PC-9 (cell line): Measurements from ENCODE around the gene DCN. TPM values are rescaled to one million over a fixed set of nuclear protein-coding genes. Genes with fewer than 3 reads are reported as not detected.

Source experiments
- BruUV-seq: library from RNA; stranded (reverse); fragments of 400-500 nt; replicated peaks from 2 replicates; lab custom pipeline; 2021; lab: Mats Ljungman, UMichigan
- CTCF ChIA-PET: fragments of 300-600 bp; sonication (Branson Sonifier 250); formaldehyde crosslinking; loops from one replicate; lab custom pipeline; 2022; ENCODE audit warnings: antibody characterized with exemption; lab: Charles Lee
- POLR2A ChIA-PET: fragments of 300-600 bp; sonication (Branson Sonifier 250); formaldehyde crosslinking; loops from one replicate; lab custom pipeline; 2022; ENCODE audit warnings: antibody characterized with exemption; ENCODE audit not compliant: unreplicated experiment; lab: Charles Lee
- DNase-seq, 2 experiments: peaks; one replicate each; pipeline versions ENCODE4 v3.0.0 to v3.0.0-alpha.2; 2015 to 2022; ENCODE audit warnings: mixed read lengths in 1 of 2
- H2AFZ ChIP-seq: fragments of 200-600 bp; sonication (generic); 2 replicates; pipeline ENCODE4 v1.8.1; 2017; ENCODE audit warnings: antibody characterized with exemption
- H3F3A ChIP-seq: fragments of 200-600 bp; sonication (generic); 2 replicates; pipeline ENCODE4 v1.8.1; 2017; ENCODE audit warnings: antibody characterized with exemption, mild to moderate bottlenecking, low read depth; ENCODE audit not compliant: insufficient read depth
- H3K27ac ChIP-seq: fragments of 200-600 bp; sonication (generic); 2 replicates; pipeline ENCODE4 v1.6.1; 2016; ENCODE audit warnings: mixed run types
- H3K27me3 ChIP-seq: fragments of 200-600 bp; sonication (generic); 2 replicates; pipeline ENCODE4 v1.6.1; 2016; ENCODE audit warnings: low read depth, mixed run types; ENCODE audit not compliant: insufficient read depth
- H3K36me3 ChIP-seq: fragments of 200-600 bp; sonication (generic); 2 replicates; pipeline ENCODE4 v1.6.1; 2016; ENCODE audit warnings: low read depth, mixed run types
- H3K4me1 ChIP-seq: fragments of 200-600 bp; sonication (generic); replicated peaks from 2 replicates; pipeline ENCODE4 v1.6.1; 2016; ENCODE audit warnings: mixed run types; ENCODE audit not compliant: insufficient read depth
- H3K4me2 ChIP-seq: fragments of 200-600 bp; sonication (generic); 2 replicates; pipeline ENCODE4 v1.6.1; 2017; ENCODE audit warnings: mixed run types
- H3K4me3 ChIP-seq: fragments of 200-600 bp; sonication (generic); 2 replicates; pipeline ENCODE4 v1.6.1; 2016; ENCODE audit warnings: mixed run types
- H3K79me2 ChIP-seq: fragments of 200-600 bp; sonication (generic); 2 replicates; pipeline ENCODE4 v1.6.1; 2017; ENCODE audit warnings: low read depth, mixed run types
- H3K9me2 ChIP-seq: fragments of 200-600 bp; sonication (generic); 2 replicates; pipeline ENCODE4 v1.8.1; 2017; ENCODE audit warnings: mild to moderate bottlenecking; ENCODE audit not compliant: insufficient read depth
- H3K9me3 ChIP-seq: fragments of 200-600 bp; sonication (generic); 2 replicates; pipeline ENCODE4 v1.8.1; 2016; ENCODE audit warnings: low read depth; ENCODE audit not compliant: insufficient read depth
- H4K20me1 ChIP-seq: fragments of 200-600 bp; sonication (generic); 2 replicates; pipeline ENCODE4 v1.8.1; 2017; ENCODE audit not compliant: insufficient read depth
- EZH2 ChIP-seq: fragments of 200-600 bp; sonication (generic); IDR thresholded peaks from 2 replicates; pipeline ENCODE4 v1.8.0; 2017; ENCODE audit warnings: antibody characterized with exemption, low read depth
- intact Hi-C: fragments of 100-400 bp; cut with micrococcal nuclease; formaldehyde crosslinking; loops from one replicate; pipeline ENCODE4 v1.10.0; 2022; ENCODE audit not compliant: unreplicated experiment
- total RNA-seq: library from RNA; stranded (reverse); gene quantifications from 2 replicates; pipeline ENCODE4 v1.2.3, GENCODE V29; 2021
- TF ChIP-seq, protein P1 (sequence below): fragments of 200-600 bp; sonication (generic); conservative IDR thresholded peaks from 2 replicates; pipeline ENCODE4 v1.6.1; 2017; ENCODE audit warnings: mixed run types, antibody characterized with exemption, mild to moderate bottlenecking, moderate library complexity

DCN gene
- total RNA-seq, 1 experiment from 2014 or later = not detected

- Histone ChIP-seq H3K27ac (no peak overlapping the region), H3K79me2 (no peaks in the 10 kb centered on the region), H4K20me1 (no peaks in the 10 kb centered on the region), H3K9me2 (no peaks in the 10 kb centered on the region), H2AFZ (no peak overlapping the region), H3K9me3 (peaks cover 5% of the 10 kb centered on the region; the same call in 1 of the 2 replicates), H3K36me3 (no peaks in the 10 kb centered on the region), H3K4me3 (no peak overlapping the region), H3K4me2 (no peak overlapping the region), H3K4me1 (no peaks in the 10 kb centered on the region), H3F3A (no peaks in the 10 kb centered on the region), H3K27me3 (no peaks in the 10 kb centered on the region)
- BruUV-seq = no TSS peak
- CTCF ChIA-PET = no interaction called here
- no peak for DNase-seq
- TF ChIP-seq EZH2 = no peak
- TF ChIP-seq, protein P1, sequence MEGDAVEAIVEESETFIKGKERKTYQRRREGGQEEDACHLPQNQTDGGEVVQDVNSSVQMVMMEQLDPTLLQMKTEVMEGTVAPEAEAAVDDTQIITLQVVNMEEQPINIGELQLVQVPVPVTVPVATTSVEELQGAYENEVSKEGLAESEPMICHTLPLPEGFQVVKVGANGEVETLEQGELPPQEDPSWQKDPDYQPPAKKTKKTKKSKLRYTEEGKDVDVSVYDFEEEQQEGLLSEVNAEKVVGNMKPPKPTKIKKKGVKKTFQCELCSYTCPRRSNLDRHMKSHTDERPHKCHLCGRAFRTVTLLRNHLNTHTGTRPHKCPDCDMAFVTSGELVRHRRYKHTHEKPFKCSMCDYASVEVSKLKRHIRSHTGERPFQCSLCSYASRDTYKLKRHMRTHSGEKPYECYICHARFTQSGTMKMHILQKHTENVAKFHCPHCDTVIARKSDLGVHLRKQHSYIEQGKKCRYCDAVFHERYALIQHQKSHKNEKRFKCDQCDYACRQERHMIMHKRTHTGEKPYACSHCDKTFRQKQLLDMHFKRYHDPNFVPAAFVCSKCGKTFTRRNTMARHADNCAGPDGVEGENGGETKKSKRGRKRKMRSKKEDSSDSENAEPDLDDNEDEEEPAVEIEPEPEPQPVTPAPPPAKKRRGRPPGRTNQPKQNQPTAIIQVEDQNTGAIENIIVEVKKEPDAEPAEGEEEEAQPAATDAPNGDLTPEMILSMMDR = no peak
- intact Hi-C loops = no loop called here
- POLR2A ChIA-PET = no interaction called here
Measured at GRCh38 chr12:91194500-91194899, 11.9 kb upstream of the DCN start.

DNA sequence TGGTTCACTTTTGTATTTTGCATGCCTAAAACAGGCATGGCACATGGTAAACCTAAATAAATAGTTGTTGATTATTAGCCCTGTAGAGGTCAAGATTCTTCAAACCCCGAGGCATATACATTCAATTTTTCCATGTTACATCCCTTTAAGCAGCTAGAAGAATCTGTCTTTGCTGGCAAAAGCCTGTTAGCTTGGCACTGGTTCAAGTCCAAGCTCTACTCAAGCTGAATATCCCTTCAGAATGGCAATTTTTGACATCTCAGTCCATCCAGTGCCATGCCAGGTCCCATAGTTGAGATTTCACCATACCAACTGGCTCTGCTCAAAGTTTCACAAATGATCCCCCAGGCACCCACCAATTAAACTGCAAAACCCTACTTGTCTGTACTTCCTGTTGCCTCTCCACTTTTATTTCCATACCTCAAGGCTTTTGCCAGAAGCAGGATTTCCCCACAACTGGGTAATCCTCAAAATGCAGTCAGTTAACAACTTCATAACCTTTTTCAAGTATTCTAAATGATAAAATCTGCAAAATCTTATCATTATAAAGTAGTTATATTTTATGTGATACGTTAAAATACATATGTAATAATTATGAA is 9.0 kb upstream of the DCN start:
- Histone ChIP-seq H3F3A (no peaks in the 10 kb centered on the region), H3K4me2 (no peak overlapping the region), H3K4me3 (no peak overlapping the region), H3K27me3 (no peaks in the 10 kb centered on the region), H2AFZ (no peak overlapping the region; the same call in 1 of the 2 replicates), H3K4me1 (no peaks in the 10 kb centered on the region), H3K79me2 (no peaks in the 10 kb centered on the region), H3K36me3 (no peaks in the 10 kb centered on the region), H3K9me2 (no peaks in the 10 kb centered on the region), H4K20me1 (no peaks in the 10 kb centered on the region), H3K9me3 (no peaks in the 10 kb centered on the region; the same call in 1 of the 2 replicates), H3K27ac (no peak overlapping the region)
- CTCF ChIA-PET = no interaction called here
- BruUV-seq = no TSS peak
- POLR2A ChIA-PET = no interaction called here
- TF ChIP-seq EZH2 = no peak
- TF ChIP-seq, protein P1 = no peak
- intact Hi-C loops = no loop called here
- no peak for DNase-seq

DNA sequence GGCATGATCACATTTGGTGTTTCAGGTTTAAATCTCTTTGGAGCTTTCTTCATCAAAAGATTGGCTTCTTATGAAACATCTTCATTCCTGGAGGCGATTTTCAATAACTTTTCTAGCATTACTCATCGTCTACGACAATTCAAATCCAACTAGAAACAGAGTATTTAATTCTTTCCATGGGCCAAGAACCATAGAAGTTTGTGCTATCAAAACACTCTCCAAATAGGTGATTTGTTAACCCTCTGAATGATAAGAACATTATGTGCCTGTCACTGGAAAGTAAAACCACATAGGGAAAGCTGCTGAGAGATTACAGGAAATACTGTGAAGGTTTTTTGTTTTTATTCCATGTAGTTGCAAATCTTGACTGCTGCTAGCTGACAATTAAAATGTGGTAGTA is 6.9 kb upstream of the DCN start:
- POLR2A ChIA-PET = no interaction called here
- H3K4me1 ChIP-seq = no peaks in the 10 kb centered on the region
- no peaks in the 10 kb centered on the region for H3F3A ChIP-seq
- CTCF ChIA-PET = no interaction called here
- no peak overlapping the region for H3K4me2 ChIP-seq
- no peaks in the 10 kb centered on the region for H3K36me3 ChIP-seq
- H3K9me3 ChIP-seq = no peaks in the 10 kb centered on the region
- H3K27me3 ChIP-seq = no peaks in the 10 kb centered on the region
- no peaks in the 10 kb centered on the region for H3K79me2 ChIP-seq
- TF ChIP-seq, protein P1 = no peak
- no TSS peak for BruUV-seq
- no peaks in the 10 kb centered on the region for H4K20me1 ChIP-seq
- no peak overlapping the region for H3K4me3 ChIP-seq
- no peak for DNase-seq
- H3K9me2 ChIP-seq = no peaks in the 10 kb centered on the region
- H3K27ac ChIP-seq = no peak overlapping the region
- intact Hi-C loops = no loop called here
- H2AFZ ChIP-seq = no peak overlapping the region
